Measurements from ENCODE around the gene ASS1.

ASS1 gene

DNA sequence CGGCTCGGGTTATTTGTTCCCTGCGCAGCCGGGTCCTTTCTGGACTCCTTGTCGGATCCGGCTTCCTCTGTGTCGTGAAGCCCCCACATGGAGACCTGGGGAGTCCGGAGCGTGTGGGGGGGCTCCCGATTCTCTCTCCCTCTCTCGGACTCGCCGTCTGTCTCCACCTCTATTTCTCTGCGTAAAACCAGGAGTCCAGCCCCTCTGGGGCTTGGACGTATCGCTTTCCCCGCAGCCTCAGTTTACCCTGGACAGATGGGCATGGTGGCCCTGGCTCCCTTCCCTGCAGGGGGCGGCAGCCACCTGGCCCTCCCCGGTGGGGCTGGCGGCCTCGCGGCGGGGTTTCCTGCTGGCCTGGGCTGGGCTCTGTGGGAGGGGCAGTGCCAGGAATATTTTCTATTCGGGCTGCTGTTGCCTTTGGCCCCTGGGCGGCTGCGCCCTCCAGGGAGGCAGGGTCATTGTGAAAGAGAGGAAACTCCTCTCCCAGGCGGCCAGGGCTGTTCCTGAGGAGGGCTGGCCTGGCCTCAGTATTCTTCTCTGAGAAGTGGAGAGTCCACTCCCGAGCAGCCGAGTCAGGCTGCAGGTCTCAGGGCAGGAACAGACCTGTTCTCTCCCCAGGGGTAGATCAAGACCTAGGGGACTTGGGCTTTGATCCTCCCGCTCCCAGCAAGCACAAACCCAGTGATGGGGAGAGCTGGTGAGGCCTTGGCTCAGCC is 665 bp downstream of the ASS1 start:
- peak overlapping the region; percentile 57; the same call in 1 of the 2 replicates for H3K27ac ChIP-seq (ENCODE audit: extremely low read depth, low read depth, low read length)
- POLR2A ChIA-PET, result interaction anchor here (0.6 to 1.1 kb wide), 3 partner anchors 23 to 248 kb away, joined by 5 to 6 read pairs (median 5); partner anchors contain the start of gene EXOSC2
- peak overlapping the region; percentile 38 for H3K4me3 ChIP-seq (ENCODE audit: low read depth, low read length)
- no peaks in the 10 kb centered on the region for H3K9me3 ChIP-seq (ENCODE audit: control insufficient read depth, insufficient read depth, low read depth, low read length)
- peaks cover 5% of the 10 kb centered on the region for H3K4me1 ChIP-seq (ENCODE audit: control insufficient read depth, insufficient read depth, low read length)
- CTCF ChIA-PET, result interaction anchor here (0.6 to 4.0 kb wide), 4 partner anchors 16 to 553 kb away, joined by 4 to 18 read pairs (median 6); no protein-coding TSS in a partner anchor
- H3K36me3 ChIP-seq (ENCODE audit: control insufficient read depth in 2 of 2, insufficient read depth in 1 of 2, low read length in 2 of 2), result no peaks in the 10 kb centered on the region
- TF ChIP-seq ZNF558 (tag by site-specific recombination; IDR thresholded peaks at IDR 0.05), result no peak
- peak; percentile 26; the same call in 1 of the 2 replicates for TF ChIP-seq ZNF561 (tag by site-specific recombination; IDR thresholded peaks at IDR 0.05; ENCODE audit: borderline replicate concordance)
- TF ChIP-seq ZIC2 (tag by site-specific recombination; IDR thresholded peaks at IDR 0.05), result peak; percentile 99
- peak; percentile 59; the same call in 1 of the 2 replicates for TF ChIP-seq IKZF3 (tag by site-specific recombination; IDR thresholded peaks at IDR 0.05)
- TF ChIP-seq, protein P1, sequence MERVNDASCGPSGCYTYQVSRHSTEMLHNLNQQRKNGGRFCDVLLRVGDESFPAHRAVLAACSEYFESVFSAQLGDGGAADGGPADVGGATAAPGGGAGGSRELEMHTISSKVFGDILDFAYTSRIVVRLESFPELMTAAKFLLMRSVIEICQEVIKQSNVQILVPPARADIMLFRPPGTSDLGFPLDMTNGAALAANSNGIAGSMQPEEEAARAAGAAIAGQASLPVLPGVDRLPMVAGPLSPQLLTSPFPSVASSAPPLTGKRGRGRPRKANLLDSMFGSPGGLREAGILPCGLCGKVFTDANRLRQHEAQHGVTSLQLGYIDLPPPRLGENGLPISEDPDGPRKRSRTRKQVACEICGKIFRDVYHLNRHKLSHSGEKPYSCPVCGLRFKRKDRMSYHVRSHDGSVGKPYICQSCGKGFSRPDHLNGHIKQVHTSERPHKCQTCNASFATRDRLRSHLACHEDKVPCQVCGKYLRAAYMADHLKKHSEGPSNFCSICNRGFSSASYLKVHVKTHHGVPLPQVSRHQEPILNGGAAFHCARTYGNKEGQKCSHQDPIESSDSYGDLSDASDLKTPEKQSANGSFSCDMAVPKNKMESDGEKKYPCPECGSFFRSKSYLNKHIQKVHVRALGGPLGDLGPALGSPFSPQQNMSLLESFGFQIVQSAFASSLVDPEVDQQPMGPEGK (tag by site-specific recombination; IDR thresholded peaks at IDR 0.05), result peak; percentile 86
- TF ChIP-seq, protein P2, sequence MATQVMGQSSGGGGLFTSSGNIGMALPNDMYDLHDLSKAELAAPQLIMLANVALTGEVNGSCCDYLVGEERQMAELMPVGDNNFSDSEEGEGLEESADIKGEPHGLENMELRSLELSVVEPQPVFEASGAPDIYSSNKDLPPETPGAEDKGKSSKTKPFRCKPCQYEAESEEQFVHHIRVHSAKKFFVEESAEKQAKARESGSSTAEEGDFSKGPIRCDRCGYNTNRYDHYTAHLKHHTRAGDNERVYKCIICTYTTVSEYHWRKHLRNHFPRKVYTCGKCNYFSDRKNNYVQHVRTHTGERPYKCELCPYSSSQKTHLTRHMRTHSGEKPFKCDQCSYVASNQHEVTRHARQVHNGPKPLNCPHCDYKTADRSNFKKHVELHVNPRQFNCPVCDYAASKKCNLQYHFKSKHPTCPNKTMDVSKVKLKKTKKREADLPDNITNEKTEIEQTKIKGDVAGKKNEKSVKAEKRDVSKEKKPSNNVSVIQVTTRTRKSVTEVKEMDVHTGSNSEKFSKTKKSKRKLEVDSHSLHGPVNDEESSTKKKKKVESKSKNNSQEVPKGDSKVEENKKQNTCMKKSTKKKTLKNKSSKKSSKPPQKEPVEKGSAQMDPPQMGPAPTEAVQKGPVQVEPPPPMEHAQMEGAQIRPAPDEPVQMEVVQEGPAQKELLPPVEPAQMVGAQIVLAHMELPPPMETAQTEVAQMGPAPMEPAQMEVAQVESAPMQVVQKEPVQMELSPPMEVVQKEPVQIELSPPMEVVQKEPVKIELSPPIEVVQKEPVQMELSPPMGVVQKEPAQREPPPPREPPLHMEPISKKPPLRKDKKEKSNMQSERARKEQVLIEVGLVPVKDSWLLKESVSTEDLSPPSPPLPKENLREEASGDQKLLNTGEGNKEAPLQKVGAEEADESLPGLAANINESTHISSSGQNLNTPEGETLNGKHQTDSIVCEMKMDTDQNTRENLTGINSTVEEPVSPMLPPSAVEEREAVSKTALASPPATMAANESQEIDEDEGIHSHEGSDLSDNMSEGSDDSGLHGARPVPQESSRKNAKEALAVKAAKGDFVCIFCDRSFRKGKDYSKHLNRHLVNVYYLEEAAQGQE (tag by site-specific recombination; IDR thresholded peaks at IDR 0.05), result no peak
- TF ChIP-seq ZNF791 (tag by site-specific recombination; IDR thresholded peaks at IDR 0.05), result no peak
- peak; percentile 97 for TF ChIP-seq GLIS1 (tag by site-specific recombination; IDR thresholded peaks at IDR 0.05)
- TF ChIP-seq, protein P3, sequence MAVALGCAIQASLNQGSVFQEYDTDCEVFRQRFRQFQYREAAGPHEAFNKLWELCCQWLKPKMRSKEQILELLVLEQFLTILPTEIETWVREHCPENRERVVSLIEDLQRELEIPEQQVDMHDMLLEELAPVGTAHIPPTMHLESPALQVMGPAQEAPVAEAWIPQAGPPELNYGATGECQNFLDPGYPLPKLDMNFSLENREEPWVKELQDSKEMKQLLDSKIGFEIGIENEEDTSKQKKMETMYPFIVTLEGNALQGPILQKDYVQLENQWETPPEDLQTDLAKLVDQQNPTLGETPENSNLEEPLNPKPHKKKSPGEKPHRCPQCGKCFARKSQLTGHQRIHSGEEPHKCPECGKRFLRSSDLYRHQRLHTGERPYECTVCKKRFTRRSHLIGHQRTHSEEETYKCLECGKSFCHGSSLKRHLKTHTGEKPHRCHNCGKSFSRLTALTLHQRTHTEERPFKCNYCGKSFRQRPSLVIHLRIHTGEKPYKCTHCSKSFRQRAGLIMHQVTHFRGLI (tag by site-specific recombination; IDR thresholded peaks at IDR 0.05), result peak; percentile 90
- TF ChIP-seq FEZF1 (tag by site-specific recombination; IDR thresholded peaks at IDR 0.05), result peak; percentile 29; the same call in 1 of the 2 replicates
- peak; percentile 18; the same call in 1 of the 2 replicates for TF ChIP-seq SP3 (tag by site-specific recombination; IDR thresholded peaks at IDR 0.05)
- no peak for TF ChIP-seq SCRT1 (tag by site-specific recombination; IDR thresholded peaks at IDR 0.05; ENCODE audit: borderline replicate concordance)
- no peak for TF ChIP-seq ZNF473 (tag by site-specific recombination; IDR thresholded peaks at IDR 0.05)
- TF ChIP-seq ZBTB48 (tag by site-specific recombination; IDR thresholded peaks at IDR 0.05), result no peak; the same call in 1 of the 2 replicates
- no peak for TF ChIP-seq ZNF248 (tag by site-specific recombination; IDR thresholded peaks at IDR 0.05)
- no peak for TF ChIP-seq BCL11A (tag by site-specific recombination; IDR thresholded peaks at IDR 0.05; ENCODE audit: low read depth)
- TF ChIP-seq, protein P4, sequence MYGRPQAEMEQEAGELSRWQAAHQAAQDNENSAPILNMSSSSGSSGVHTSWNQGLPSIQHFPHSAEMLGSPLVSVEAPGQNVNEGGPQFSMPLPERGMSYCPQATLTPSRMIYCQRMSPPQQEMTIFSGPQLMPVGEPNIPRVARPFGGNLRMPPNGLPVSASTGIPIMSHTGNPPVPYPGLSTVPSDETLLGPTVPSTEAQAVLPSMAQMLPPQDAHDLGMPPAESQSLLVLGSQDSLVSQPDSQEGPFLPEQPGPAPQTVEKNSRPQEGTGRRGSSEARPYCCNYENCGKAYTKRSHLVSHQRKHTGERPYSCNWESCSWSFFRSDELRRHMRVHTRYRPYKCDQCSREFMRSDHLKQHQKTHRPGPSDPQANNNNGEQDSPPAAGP (tag by site-specific recombination; IDR thresholded peaks at IDR 0.05), result no peak
- TF ChIP-seq YY1 (tag by site-specific recombination; IDR thresholded peaks at IDR 0.05), result no peak
- no peak for TF ChIP-seq ZNF394 (tag by site-specific recombination; IDR thresholded peaks at IDR 0.05; ENCODE audit: borderline replicate concordance)
- no peak for TF ChIP-seq MZF1 (tag by site-specific recombination; IDR thresholded peaks at IDR 0.05; ENCODE audit: borderline replicate concordance)
- TF ChIP-seq SP2 (tag by site-specific recombination; IDR thresholded peaks at IDR 0.05), result peak; percentile 73
- TF ChIP-seq ZNF423 (tag by site-specific recombination; IDR thresholded peaks at IDR 0.05), result peak; percentile 80
- TF ChIP-seq ZNF274 (IDR thresholded peaks at IDR 0.05; ENCODE audit: low read length), result no peak
- TF ChIP-seq ZNF274 (tag by site-specific recombination; IDR thresholded peaks at IDR 0.05; ENCODE audit: borderline replicate concordance), result no peak
- no peak for TF ChIP-seq PRDM1 (tag by site-specific recombination; IDR thresholded peaks at IDR 0.05)
- peak; percentile 66 for TF ChIP-seq KLF1 (tag by site-specific recombination; IDR thresholded peaks at IDR 0.05)
- TF ChIP-seq, protein P5, sequence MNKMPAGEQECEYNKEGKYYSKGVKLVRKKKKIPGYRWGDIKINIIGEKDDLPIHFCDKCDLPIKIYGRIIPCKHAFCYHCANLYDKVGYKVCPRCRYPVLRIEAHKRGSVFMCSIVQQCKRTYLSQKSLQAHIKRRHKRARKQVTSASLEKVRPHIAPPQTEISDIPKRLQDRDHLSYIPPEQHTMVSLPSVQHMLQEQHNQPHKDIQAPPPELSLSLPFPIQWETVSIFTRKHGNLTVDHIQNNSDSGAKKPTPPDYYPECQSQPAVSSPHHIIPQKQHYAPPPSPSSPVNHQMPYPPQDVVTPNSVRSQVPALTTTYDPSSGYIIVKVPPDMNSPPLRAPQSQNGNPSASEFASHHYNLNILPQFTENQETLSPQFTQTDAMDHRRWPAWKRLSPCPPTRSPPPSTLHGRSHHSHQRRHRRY (tag by site-specific recombination; IDR thresholded peaks at IDR 0.05), result no peak
- no peak for TF ChIP-seq ZNF514 (tag by site-specific recombination; IDR thresholded peaks at IDR 0.05)
- TF ChIP-seq ZNF549 (tag by site-specific recombination; IDR thresholded peaks at IDR 0.05), result no peak
- no peak for TF ChIP-seq GFI1B (tag by site-specific recombination; IDR thresholded peaks at IDR 0.05)
